K562 (cell line): ENCODE data around the gene FRMD4A. TPM values are rescaled to one million over a fixed set of nuclear protein-coding genes. Genes with fewer than 3 reads are reported as not detected.

Source experiments
- ATAC-seq: fragments of 200-7000 bp; cut with Tn5 transposase; 3 replicates; pipeline ENCODE4 v1.9.1; 2020; ENCODE audit warnings: moderate library complexity
- BruUV-seq: library from RNA; stranded (reverse); fragments of 400-500 nt; replicated peaks from 2 replicates; lab custom pipeline; 2021; lab: Mats Ljungman, UMichigan
- CTCF ChIA-PET: fragments of 300-600 bp; formaldehyde crosslinking; extraction: SDS; loops from one replicate; lab custom pipeline; 2021; ENCODE audit warnings: low intra/inter-chr PET ratio; lab: Yijun Ruan, JAX
- POLR2A ChIA-PET: fragments of 300-600, 350-650 bp; sonication (Branson Sonifier 250); formaldehyde crosslinking; extraction: SDS; loops from one replicate; lab custom pipeline; 2021; ENCODE audit warnings: antibody characterized with exemption, inconsistent platforms; lab: Yijun Ruan, JAX
- DNase-seq, 4 experiments: peaks; one replicate each; pipeline versions ENCODE4 v3.0.0 to v3.0.0-alpha.2; 2011 to 2018; ENCODE audit warnings: low spot score in 3 of 4, mixed read lengths in 3 of 4; ENCODE audit errors: extremely low read depth in 1 of 4
- FAIRE-seq: peaks from 2 replicates; lab custom pipeline; 2011; peaks lifted over from hg19 to GRCh38; lab: Jason Lieb, UNC
- H2AFZ ChIP-seq: 2 replicates; pipeline ENCODE4 v1.6.0; 2011; ENCODE audit warnings: low read depth, low read length, control low read depth, inconsistent platforms
- H3K27ac ChIP-seq: fragments of 200-600 bp; 3 replicates; pipeline ENCODE4 v1.8.0; 2011; ENCODE audit warnings: low read depth, mild to moderate bottlenecking, control low read depth, inconsistent platforms, low read length, moderate library complexity, mixed read lengths; ENCODE audit errors: extremely low read depth
- H3K27me3 ChIP-seq, 2 experiments: fragments of 300-600 bp in 1 of 2; 2 replicates in 1 of 2; 3 replicates in 1 of 2; pipeline versions ENCODE4 v1.6.0 to v1.8.0; 2011; ENCODE audit warnings: inconsistent platforms in 2 of 2, low read length in 2 of 2, mild to moderate bottlenecking in 1 of 2, mixed read lengths in 1 of 2, moderate library complexity in 1 of 2; ENCODE audit not compliant: control insufficient read depth in 2 of 2, insufficient read depth in 2 of 2
- H3K36me3 ChIP-seq: fragments of 300-600 bp; 3 replicates; pipeline ENCODE4 v1.8.0; 2011; ENCODE audit warnings: mild to moderate bottlenecking, low read length, inconsistent platforms; ENCODE audit not compliant: control insufficient read depth, insufficient read depth
- H3K4me1 ChIP-seq, 2 experiments: fragments of 200-600 bp in 1 of 2; replicated peaks in 1 of 2; 2 replicates in 1 of 2; 3 replicates in 1 of 2; pipeline versions ENCODE4 v1.5.1 to v1.8.0; 2011; ENCODE audit warnings: inconsistent platforms in 2 of 2, low read length in 2 of 2, mild to moderate bottlenecking in 1 of 2, mixed read lengths in 1 of 2, moderate library complexity in 1 of 2; ENCODE audit not compliant: control insufficient read depth in 2 of 2, insufficient read depth in 2 of 2
- H3K4me2 ChIP-seq: 2 replicates; pipeline ENCODE4 v1.6.1; 2011; ENCODE audit warnings: low read length, control low read depth, inconsistent platforms, mixed read lengths; ENCODE audit not compliant: insufficient read depth
- H3K4me3 ChIP-seq: fragments of 200-600 bp; sonication (generic), shearing (Covaris generic); 2 replicates; pipeline ENCODE4 v1.5.1; 2016; ENCODE audit warnings: control low read depth, inconsistent platforms
- H3K79me2 ChIP-seq: fragments of 200-600 bp; 3 replicates; pipeline ENCODE4 v1.8.0; 2011; ENCODE audit warnings: low read length, inconsistent platforms; ENCODE audit not compliant: control insufficient read depth, insufficient read depth
- H3K9ac ChIP-seq, 2 experiments: 2 replicates each; pipeline versions ENCODE4 v1.6.0 to v1.6.1; 2011; ENCODE audit warnings: low read depth in 2 of 2, low read length in 2 of 2, control low read depth in 1 of 2, inconsistent platforms in 1 of 2, mild to moderate bottlenecking in 1 of 2, mixed read lengths in 1 of 2; ENCODE audit not compliant: insufficient read depth in 1 of 2
- H3K9me1 ChIP-seq: one replicate; pipeline ENCODE4 v1.6.0; 2011; ENCODE audit warnings: inconsistent platforms, mild to moderate bottlenecking, low read length, moderate library complexity; ENCODE audit not compliant: control insufficient read depth, insufficient read depth
- H3K9me3 ChIP-seq: replicated peaks from 2 replicates; pipeline ENCODE4 v1.5.1; 2011; ENCODE audit warnings: low read depth, low read length, inconsistent platforms; ENCODE audit not compliant: control insufficient read depth, insufficient read depth
- H4K20me1 ChIP-seq: replicated peaks from 2 replicates; pipeline ENCODE4 v1.6.1; 2011; ENCODE audit warnings: low read length, inconsistent platforms, mixed read lengths; ENCODE audit not compliant: control insufficient read depth, insufficient read depth
- DLX4 ChIP-seq: fragments of 250-450 bp; sonication (Bioruptor Pico); IDR thresholded peaks from 2 replicates; pipeline ENCODE4 v1.6.1; 2021; ENCODE audit warnings: mild to moderate bottlenecking
- IRF1 ChIP-seq: sonication (generic); formaldehyde crosslinking; IDR thresholded peaks from 2 replicates; pipeline ENCODE4 v1.8.0; 2022; ENCODE audit warnings: missing genetic modification reagents, mild to moderate bottlenecking, borderline replicate concordance
- MEF2A ChIP-seq: IDR thresholded peaks from 2 replicates; pipeline ENCODE4 v1.6.1; 2011; ENCODE audit warnings: low read depth, mild to moderate bottlenecking, low read length, moderate library complexity; ENCODE audit not compliant: control insufficient read depth
- NFE2L1 ChIP-seq: fragments of 450-650 bp; IDR thresholded peaks from 2 replicates; pipeline ENCODE4 v1.6.1; 2016; ENCODE audit warnings: missing genetic modification characterization, low read depth, mild to moderate bottlenecking, missing compliant biosample characterization, moderate library complexity, borderline replicate concordance
- NR1H2 ChIP-seq: sonication (generic); formaldehyde crosslinking; IDR thresholded peaks from 2 replicates; pipeline ENCODE4 v1.4.0; 2020; ENCODE audit warnings: mild to moderate bottlenecking, missing genetic modification reagents
- PBX2 ChIP-seq, 2 experiments: IDR thresholded peaks in 1 of 2; conservative IDR thresholded peaks in 1 of 2; 2 replicates each; pipeline ENCODE4 v1.6.1; 2016; ENCODE audit warnings: low read depth in 2 of 2, mild to moderate bottlenecking in 1 of 2, missing compliant biosample characterization in 1 of 2, missing genetic modification characterization in 1 of 2, moderate library complexity in 1 of 2
- UBTF ChIP-seq, 2 experiments: IDR thresholded peaks; 2 replicates each; pipeline ENCODE4 v1.6.1; 2012; ENCODE audit warnings: improper control_type of control experiment in 2 of 2, low read depth in 2 of 2, low read length in 2 of 2, borderline replicate concordance in 1 of 2
- ZBTB9 ChIP-seq: fragments of 450-650 bp; formaldehyde crosslinking; IDR thresholded peaks from 2 replicates; pipeline ENCODE4 v1.4.0; 2020; ENCODE audit warnings: mild to moderate bottlenecking, moderate library complexity
- ZNF146 ChIP-seq: IDR thresholded peaks from one replicate; pipeline ENCODE4 v1.6.1; 2018; ENCODE audit warnings: missing compliant biosample characterization; ENCODE audit not compliant: unreplicated experiment
- WGBS: fragments of 100-300 bp; shearing (Covaris generic); methylation state at CpG from one replicate; pipeline ENCODE4 v1.1.6; 2016; ENCODE audit warnings: low coverage, mixed read lengths; ENCODE audit not compliant: insufficient coverage; ENCODE audit errors: missing lambda C conversion rate; 5-methylcytosine and 5-hydroxymethylcytosine counted together
- in situ Hi-C: fragments of 300-500 bp; cut with MboI; formaldehyde crosslinking; loops from 4 replicates; pipeline ENCODE4 v1.15.0; 2018; ENCODE audit warnings: inconsistent platforms, mixed read lengths
- intact Hi-C: fragments of 100-400 bp; cut with micrococcal nuclease; formaldehyde crosslinking; loops from 2 replicates; pipeline ENCODE4 v1.14.2; 2022
- polyA plus RNA-seq, 8 experiments: library from polyadenylated mRNA; depleted of rRNA in 4 of 8; stranded (reverse) in 5 of 8; unstranded in 3 of 8; fragments of >200 nt; fragmentation: Nextera tagmentation in 2 of 8; fragmentation: Illumina TruSeq in 1 of 8; extraction: Ambion mirVana in 2 of 8; extraction: Trizol in 1 of 8; gene quantifications; 2 replicates each; pipeline versions ENCODE4 v1.2.1 to v1.2.3, GENCODE V29; 2011 to 2014; ENCODE audit warnings: inconsistent platforms in 1 of 8, missing spikeins in 1 of 8
- total RNA-seq, 7 experiments: library from RNA; depleted of rRNA in 6 of 7; stranded (reverse); fragments of >200 nt in 6 of 7; fragmentation: Illumina TruSeq in 2 of 7; extraction: Trizol in 2 of 7; gene quantifications; 2 replicates each; pipeline versions ENCODE4 v1.2.1 to v1.2.3, GENCODE V29; 2011 to 2021; ENCODE audit warnings: low replicate concordance in 1 of 7

The FRMD4A gene
- total and polyA plus RNA-seq, 9 of the 15 experiments (the other 6 are each of a cell fraction or from before 2014, with no cell fraction given) = 0.80 to 5.2 (median 3.0) TPM

GRCh38 chr10:14074062-14074884 is 256.5 kb downstream of the FRMD4A start:
- H2AFZ ChIP-seq = no peak overlapping the region
- H3K9me1 ChIP-seq = no peaks in the 10 kb centered on the region
- peaks cover 0 to 2% of the 10 kb centered on the region in 2 experiments; a peak in 2 of 5 replicates for H3K27me3 ChIP-seq
- in situ Hi-C loops (no loop called here), intact Hi-C loops (no loop called here)
- no peak overlapping the region for H3K27ac ChIP-seq
- 2% methylated on average over 17 of the region's 17 CpGs for WGBS
- FAIRE-seq = no peak
- ChIA-PET CTCF (no interaction called here), POLR2A (interaction anchor here (1.1 kb wide), 1 partner anchor 16 kb away, joined by 3 read pairs; no protein-coding TSS in a partner anchor)
- no peak for ATAC-seq
- H3K4me1 ChIP-seq = no peaks in the 10 kb centered on the region
- H3K4me2 ChIP-seq = no peak overlapping the region
- H3K4me3 ChIP-seq = no peak overlapping the region
- H3K79me2 ChIP-seq = no peaks in the 10 kb centered on the region
- H3K36me3 ChIP-seq = no peaks in the 10 kb centered on the region
- H3K9ac ChIP-seq = no peak overlapping the region
- BruUV-seq = no TSS peak
- no peak for DNase-seq
- H3K9me3 ChIP-seq = no peaks in the 10 kb centered on the region
- H4K20me1 ChIP-seq = no peaks in the 10 kb centered on the region
- no peak for TF ChIP-seq NFE2L1 (tag)
- no peak for TF ChIP-seq DLX4 (CRISPR knock-in tag)
- TF ChIP-seq ZBTB9 (CRISPR knock-in tag) = no peak
- no peak for TF ChIP-seq PBX2 (CRISPR knock-in tag; IDR thresholded peaks at IDR 0.05; ENCODE audit: low read depth)
- TF ChIP-seq PBX2 (tag; conservative IDR thresholded peaks at IDR 0.05; ENCODE audit: low read depth) = no peak
- no peak for TF ChIP-seq IRF1
- no peak for TF ChIP-seq NR1H2 (CRISPR knock-in tag)
- no peak for TF ChIP-seq ZNF146
- no peak for TF ChIP-seq MEF2A
- TF ChIP-seq UBTF (IDR thresholded peaks at IDR 0.05; ENCODE audit: borderline replicate concordance in 1 of 2, low read depth in 2 of 2, low read length in 2 of 2) = no peak
